MM.1S (cell line): ENCODE measurements around the gene DAB1.

Experiments
- CTCF ChIP-seq: fragments of 300-600 bp; sonication (generic); IDR thresholded peaks from 2 replicates; pipeline ENCODE4 v1.5.1; 2016; ENCODE audit warnings: antibody characterized with exemption, low read length, mixed read lengths
- EZH2 ChIP-seq: fragments of 300-600 bp; sonication (generic); optimal IDR thresholded peaks from 2 replicates; pipeline ENCODE3; 2017; ENCODE audit warnings: low read depth, mild to moderate bottlenecking, antibody characterized with exemption, low read length, mixed read lengths

- TF ChIP-seq CTCF, result no peak
- TF ChIP-seq EZH2, result no peak
These were observed 93.9 kb downstream of the DAB1 start for GRCh38 chr1:57329937-57330336.
